Measurements from ENCODE around the gene FOXB1. TPM values are rescaled to one million over a fixed set of nuclear protein-coding genes. Genes with fewer than 3 reads are reported as not detected.

FOXB1 gene
- total RNA-seq, 3 donors from 2014 or later: not detected

GRCh38 chr15:59965741-59966140, 38.4 kb upstream of the FOXB1 start:
- TF ChIP-seq POLR2AphosphoS5 (IDR thresholded peaks at IDR 0.05) (no peak), CTCF (IDR thresholded peaks at IDR 0.05) (no peak), POLR2A (IDR thresholded peaks at IDR 0.05) (no peak)

DNA sequence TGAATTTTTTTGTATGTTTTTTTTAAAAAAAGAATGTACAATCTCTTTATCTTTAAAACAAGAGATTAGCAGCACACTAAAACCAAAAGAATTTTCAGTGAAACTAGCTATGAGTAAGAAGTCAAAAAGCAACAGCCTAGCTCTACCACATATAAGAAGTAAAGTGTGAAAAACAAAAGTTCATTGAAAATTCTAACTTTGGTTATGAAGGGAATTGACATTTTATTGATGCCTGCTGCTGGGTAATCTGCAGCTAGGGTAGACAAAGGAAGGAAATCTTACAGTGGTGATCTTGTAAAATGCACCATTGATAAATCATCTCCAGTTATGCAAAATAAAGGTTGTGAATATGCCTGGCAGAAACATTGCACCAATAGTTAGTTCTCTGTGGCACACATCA, 37.8 kb upstream of the FOXB1 start:
- intact Hi-C loops (cut with DNase I; ENCODE audit: low total_unique reads): no loop called here
- Histone ChIP-seq H3K4me1 (no peaks in the 10 kb centered on the region), H3K36me3 (no peaks in the 10 kb centered on the region), H3K4me3 (no peak overlapping the region), H3K9me3 (peaks cover 5 to 33% of the 10 kb centered on the region in 2 donors), H3K27ac (no peak overlapping the region), H3K27me3 (peaks cover 0 to 3% of the 10 kb centered on the region in 2 donors)
- TF ChIP-seq POLR2A (IDR thresholded peaks at IDR 0.05) (no peak), POLR2AphosphoS5 (IDR thresholded peaks at IDR 0.05) (no peak), CTCF (IDR thresholded peaks at IDR 0.05) (no peak)
- DNase-seq (ENCODE audit: low spot score in 2 of 2): no peak

More at GRCh38 chr15:59965741-59966140, 38.4 kb upstream of the FOXB1 start:
- Histone ChIP-seq H3K36me3 (no peaks in the 10 kb centered on the region), H3K9me3 (peaks cover 7 to 33% of the 10 kb centered on the region in 2 donors), H3K4me3 (no peak overlapping the region), H3K27ac (no peak overlapping the region), H3K4me1 (no peaks in the 10 kb centered on the region), H3K27me3 (no peaks in the 10 kb centered on the region)
- no peak for DNase-seq (ENCODE audit: low spot score in 2 of 2)
- intact Hi-C loops (cut with DNase I; ENCODE audit: low total_unique reads): no loop called here

DNA sequence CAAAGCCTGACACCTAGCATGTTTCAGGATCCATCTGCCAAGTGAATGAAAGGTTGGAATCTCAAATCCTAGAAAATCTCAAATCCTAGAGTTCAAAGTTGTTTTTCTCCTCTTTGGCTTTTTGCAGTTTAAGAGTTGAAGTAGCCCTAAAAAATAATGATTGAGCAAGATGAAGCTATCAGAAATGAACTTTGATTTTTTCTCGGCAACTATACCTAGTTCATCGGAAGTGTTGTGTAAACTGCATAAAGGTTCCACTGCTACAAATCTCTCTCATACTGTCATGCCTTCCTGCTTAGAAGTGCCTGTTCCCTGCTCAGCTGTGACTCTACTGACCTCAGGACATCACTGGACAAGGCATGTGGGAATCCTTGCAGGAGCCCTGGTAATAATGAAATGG, 35.8 kb upstream of the FOXB1 start:
- H3K4me1 ChIP-seq: no peaks in the 10 kb centered on the region
- peaks cover 3 to 18% of the 10 kb centered on the region in 2 donors for H3K9me3 ChIP-seq
- DNase-seq (ENCODE audit: low spot score in 2 of 2): no peak
- H3K27me3 ChIP-seq: peaks cover 0 to 9% of the 10 kb centered on the region in 2 donors
- no peaks in the 10 kb centered on the region for H3K36me3 ChIP-seq
- H3K27ac ChIP-seq: no peak overlapping the region
- TF ChIP-seq CTCF (IDR thresholded peaks at IDR 0.05) (no peak), POLR2AphosphoS5 (IDR thresholded peaks at IDR 0.05) (no peak), POLR2A (IDR thresholded peaks at IDR 0.05) (no peak)
- H3K4me3 ChIP-seq: no peak overlapping the region
- intact Hi-C loops (cut with DNase I; ENCODE audit: low total_unique reads): no loop called here

- no peak overlapping the region for H3K4me3 ChIP-seq
- H3K9me3 ChIP-seq: no peaks in the 10 kb centered on the region
- DNase-seq (ENCODE audit: low spot score in 2 of 2): no peak
- H3K27me3 ChIP-seq: peaks cover 0 to 9% of the 10 kb centered on the region in 2 donors
- intact Hi-C loops (cut with DNase I; ENCODE audit: low total_unique reads): no loop called here
- H3K4me1 ChIP-seq: no peaks in the 10 kb centered on the region
- TF ChIP-seq CTCF (IDR thresholded peaks at IDR 0.05) (no peak), POLR2AphosphoS5 (IDR thresholded peaks at IDR 0.05) (no peak), POLR2A (IDR thresholded peaks at IDR 0.05) (no peak)
- no peak overlapping the region for H3K27ac ChIP-seq
- H3K36me3 ChIP-seq: no peaks in the 10 kb centered on the region
These were observed 31.9 kb upstream of the FOXB1 start for GRCh38 chr15:59972241-59972640.

DNA sequence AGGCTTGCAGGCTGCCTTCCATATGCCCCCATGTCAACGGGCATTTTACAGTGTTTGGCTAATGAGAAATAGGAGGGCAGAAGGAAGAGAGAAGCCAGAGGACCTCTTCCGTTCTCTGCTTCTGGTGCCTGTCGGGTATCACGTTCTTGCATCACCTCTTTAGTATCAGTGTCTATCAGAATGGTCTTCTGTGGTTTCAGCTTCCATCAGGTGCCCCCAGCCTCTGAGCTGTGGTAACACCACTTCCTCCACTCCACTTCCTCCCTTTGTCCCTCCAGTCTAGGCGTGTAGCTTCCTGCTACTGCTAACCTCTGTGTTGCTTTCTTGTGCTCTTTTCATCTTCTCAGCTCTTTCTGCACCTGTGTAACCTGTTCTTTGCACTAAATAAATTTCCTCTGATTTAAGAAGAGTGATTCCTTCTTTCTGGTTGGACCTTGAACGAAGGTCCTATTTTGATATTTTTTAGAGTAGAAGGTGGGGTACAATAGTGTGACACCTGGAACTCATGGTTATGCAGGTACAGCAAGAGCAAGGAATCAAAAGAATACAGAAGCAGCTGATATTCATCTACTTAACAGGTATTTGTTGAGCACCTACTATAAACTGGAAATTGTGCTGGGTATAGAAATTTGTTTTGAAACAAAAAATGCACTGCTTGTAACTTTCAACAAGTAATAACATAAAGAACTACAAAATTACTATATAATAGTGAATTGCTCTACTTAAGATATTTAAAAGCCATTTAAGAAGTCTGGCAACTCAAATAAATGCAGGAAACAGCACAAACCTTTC, 27.4 kb upstream of the FOXB1 start:
- no peak overlapping the region for H3K4me3 ChIP-seq
- no peak overlapping the region for H3K27ac ChIP-seq
- DNase-seq (ENCODE audit: low spot score in 2 of 2): no peak
- H3K27me3 ChIP-seq: peaks cover 0 to 12% of the 10 kb centered on the region in 2 donors
- H3K9me3 ChIP-seq: peaks cover 0 to under 1% of the 10 kb centered on the region in 2 donors
- intact Hi-C loops (cut with DNase I; ENCODE audit: low total_unique reads): no loop called here
- no peak for TF ChIP-seq POLR2A (IDR thresholded peaks at IDR 0.05)
- no peak for TF ChIP-seq CTCF (IDR thresholded peaks at IDR 0.05)
- TF ChIP-seq POLR2AphosphoS5 (IDR thresholded peaks at IDR 0.05): no peak
- H3K4me1 ChIP-seq: no peaks in the 10 kb centered on the region
- H3K36me3 ChIP-seq: no peaks in the 10 kb centered on the region
